SK-N-MC (cell line): ENCODE data around the gene USP7.

Experiments used
- DNase-seq: peaks from one replicate; pipeline ENCODE4 v3.0.0-alpha.2; 2011; ENCODE audit warnings: low read depth, low spot score
- H3K27ac ChIP-seq: fragments of 200-600 bp; sonication (generic); 2 replicates; pipeline ENCODE4 v1.5.1; 2016; ENCODE audit warnings: mixed run types
- H3K36me3 ChIP-seq: fragments of 200-600 bp; sonication (generic); 2 replicates; pipeline ENCODE4 v1.6.1; 2017; ENCODE audit warnings: antibody characterized with exemption, low read length, mixed read lengths; ENCODE audit not compliant: insufficient read depth
- H3K4me3 ChIP-seq: fragments of 200-600 bp; sonication (generic); 2 replicates; pipeline ENCODE4 v1.5.1; 2016
- H3K9ac ChIP-seq: fragments of 200-600 bp; sonication (generic); 2 replicates; pipeline ENCODE4 v1.8.0; 2017; ENCODE audit warnings: mixed run types, mixed read lengths; ENCODE audit not compliant: insufficient read length
- H3K9me3 ChIP-seq: fragments of 200-600 bp; sonication (generic); 2 replicates; pipeline ENCODE4 v1.6.1; 2017; ENCODE audit warnings: low read depth, mild to moderate bottlenecking, antibody characterized with exemption, low read length, moderate library complexity, mixed read lengths
- EZH2 ChIP-seq: fragments of 200-600 bp; sonication (generic); IDR thresholded peaks from one replicate; pipeline ENCODE4 v1.6.1; 2017; ENCODE audit warnings: antibody characterized with exemption
- FOXP2 ChIP-seq: optimal IDR thresholded peaks from 2 replicates; pipeline ENCODE3; 2011; ENCODE audit warnings: mild to moderate bottlenecking, moderate library complexity; ENCODE audit not compliant: insufficient read depth; ENCODE audit errors: extremely low read length, control extremely low read depth
- POLR2AphosphoS5 ChIP-seq: IDR thresholded peaks from 2 replicates; pipeline ENCODE4 v1.6.1; 2012; ENCODE audit warnings: mild to moderate bottlenecking, low read depth, low read length, borderline replicate concordance

The USP7 gene

DNA sequence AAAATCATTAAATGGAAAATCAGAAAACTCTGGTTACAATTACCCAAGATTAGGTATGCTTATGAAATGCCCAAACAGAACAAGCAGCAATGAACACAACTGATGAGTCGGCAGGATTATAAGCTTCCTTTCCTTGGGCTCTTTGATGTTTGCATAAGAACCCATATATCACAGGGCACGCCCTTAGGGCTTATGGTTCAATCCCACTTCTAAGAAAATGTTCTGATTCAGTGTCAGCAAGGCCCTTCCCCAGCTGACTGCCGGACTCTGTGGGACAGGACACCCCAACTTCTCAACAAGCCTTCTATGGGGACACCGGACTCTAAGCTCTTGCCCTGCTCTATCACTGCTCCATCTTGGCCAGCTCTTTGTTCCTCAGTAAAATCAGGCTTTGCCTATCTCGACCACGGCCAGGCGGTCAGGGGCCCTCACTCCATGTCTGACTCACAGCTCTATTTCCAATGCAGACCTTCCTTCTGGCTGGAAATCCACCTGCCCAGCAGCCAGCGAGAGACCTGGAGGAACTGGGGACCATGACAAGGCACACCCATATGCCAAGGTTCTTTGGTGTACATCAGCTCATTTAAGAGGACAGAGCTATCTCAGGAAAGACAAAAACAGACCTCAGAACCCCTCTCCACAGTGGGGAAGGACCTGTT is 54.8 kb downstream of the USP7 start:
- H3K27ac ChIP-seq = peak overlapping the region; percentile 68
- no peak overlapping the region for H3K9ac ChIP-seq
- H3K36me3 ChIP-seq = peaks cover 79% of the 10 kb centered on the region
- H3K9me3 ChIP-seq = no peaks in the 10 kb centered on the region
- no peak overlapping the region for H3K4me3 ChIP-seq
- TF ChIP-seq EZH2 (no peak), FOXP2 (no peak)
- DNase-seq = no peak

DNA sequence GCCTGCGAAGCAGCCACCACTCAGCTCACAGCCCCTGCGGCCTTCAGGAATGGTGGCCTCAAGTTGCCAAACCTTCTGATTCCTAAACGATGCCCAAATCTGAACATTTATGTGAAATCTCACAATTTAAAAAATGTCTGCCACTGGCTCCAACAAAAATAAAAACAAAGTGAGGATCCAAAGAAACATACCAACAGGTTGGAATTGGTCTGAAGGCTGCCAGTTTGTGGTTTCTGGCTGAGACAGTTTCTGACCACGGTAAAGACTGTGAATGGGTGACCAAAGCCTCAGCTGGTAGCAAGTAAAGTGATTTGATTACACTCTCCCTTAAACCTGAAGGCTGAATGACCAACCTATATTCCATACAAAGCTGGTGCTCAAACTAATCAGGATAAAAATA is 56.6 kb downstream of the USP7 start:
- 0 out of 2 replicates have a peak overlapping the region, but pooled peaks have one; percentile 37 for H3K27ac ChIP-seq
- no peak for TF ChIP-seq EZH2
- no peak overlapping the region for H3K4me3 ChIP-seq
- H3K36me3 ChIP-seq = peaks cover 93% of the 10 kb centered on the region
- DNase-seq = no peak
- no peaks in the 10 kb centered on the region for H3K9me3 ChIP-seq
- no peak overlapping the region for H3K9ac ChIP-seq

DNA sequence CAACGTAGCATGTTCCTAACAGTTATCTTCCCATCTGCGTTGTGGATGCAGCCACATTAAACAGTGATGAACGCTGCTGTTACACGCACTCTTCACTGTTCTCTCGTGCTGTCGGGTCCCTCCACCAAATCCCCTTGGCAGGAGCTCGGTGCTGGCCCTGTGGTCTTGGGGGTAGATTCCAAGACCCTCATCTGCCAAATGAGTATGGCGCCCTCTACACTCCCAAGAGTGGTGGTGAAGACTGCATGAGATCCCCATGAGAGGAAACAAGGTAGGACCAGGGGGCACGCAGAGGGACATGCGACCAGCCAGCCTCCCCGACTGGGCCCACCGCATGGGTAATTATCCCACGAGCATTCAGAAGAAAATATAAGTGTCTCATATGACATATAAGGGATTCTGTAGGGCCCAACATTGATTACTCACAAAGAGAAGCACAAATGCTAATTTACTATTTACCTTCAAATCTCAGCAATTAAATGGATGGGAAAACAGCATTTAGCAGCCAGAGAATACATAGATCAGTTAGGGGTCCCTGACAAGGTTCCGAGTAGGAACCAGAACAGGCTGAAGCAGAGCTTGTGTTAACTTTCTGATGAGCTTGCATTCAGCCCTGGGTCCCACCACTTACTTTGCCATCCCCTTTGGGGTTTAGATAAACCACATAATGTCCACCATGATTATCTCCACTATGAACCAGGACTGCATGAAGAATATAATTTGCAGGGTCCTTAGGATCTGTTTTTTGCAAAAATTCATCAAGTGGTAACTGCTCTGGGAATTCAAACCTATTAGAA is 57.7 kb downstream of the USP7 start:
- Histone ChIP-seq H3K4me3 (no peak overlapping the region), H3K36me3 (peaks cover 93% of the 10 kb centered on the region), H3K9ac (no peak overlapping the region), H3K27ac (no peak overlapping the region; the same call in 1 of the 2 replicates), H3K9me3 (no peaks in the 10 kb centered on the region)
- TF ChIP-seq FOXP2 = no peak
- TF ChIP-seq POLR2AphosphoS5 = no peak
- TF ChIP-seq EZH2 = no peak
- DNase-seq = no peak

DNA sequence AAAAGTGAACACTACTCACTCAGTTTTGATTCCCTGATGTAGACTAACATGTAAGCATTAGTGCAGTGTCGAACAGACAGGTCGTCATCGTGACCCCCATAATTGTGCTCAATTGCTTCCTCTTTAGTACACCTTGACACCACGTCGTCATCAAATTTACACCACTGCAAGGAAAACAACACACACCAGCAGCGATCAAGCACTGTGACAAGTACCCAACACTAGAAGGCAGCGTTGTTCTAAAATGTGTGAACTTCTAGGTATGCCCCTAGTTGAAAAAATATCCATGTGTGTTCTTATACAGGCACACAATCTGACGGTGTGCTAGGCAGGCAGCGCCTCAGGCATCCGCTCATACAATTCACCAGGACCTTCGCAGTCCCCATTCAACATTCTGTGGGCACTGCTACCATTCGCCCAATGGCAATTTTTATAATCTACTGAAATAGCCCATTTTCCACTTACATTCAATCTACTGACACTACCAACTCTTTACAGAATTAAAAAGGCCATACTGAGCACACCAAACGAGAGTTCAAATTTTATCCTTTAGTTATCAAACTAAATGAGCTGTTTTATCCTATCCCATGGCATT is 58.4 kb downstream of the USP7 start:
- no peak for TF ChIP-seq POLR2AphosphoS5
- no peak for TF ChIP-seq EZH2
- TF ChIP-seq FOXP2 = no peak
- DNase-seq = no peak
- H3K9me3 ChIP-seq = no peaks in the 10 kb centered on the region
- no peak overlapping the region for H3K4me3 ChIP-seq
- no peak overlapping the region for H3K9ac ChIP-seq
- peaks cover 93% of the 10 kb centered on the region for H3K36me3 ChIP-seq
- no peak overlapping the region for H3K27ac ChIP-seq

DNA sequence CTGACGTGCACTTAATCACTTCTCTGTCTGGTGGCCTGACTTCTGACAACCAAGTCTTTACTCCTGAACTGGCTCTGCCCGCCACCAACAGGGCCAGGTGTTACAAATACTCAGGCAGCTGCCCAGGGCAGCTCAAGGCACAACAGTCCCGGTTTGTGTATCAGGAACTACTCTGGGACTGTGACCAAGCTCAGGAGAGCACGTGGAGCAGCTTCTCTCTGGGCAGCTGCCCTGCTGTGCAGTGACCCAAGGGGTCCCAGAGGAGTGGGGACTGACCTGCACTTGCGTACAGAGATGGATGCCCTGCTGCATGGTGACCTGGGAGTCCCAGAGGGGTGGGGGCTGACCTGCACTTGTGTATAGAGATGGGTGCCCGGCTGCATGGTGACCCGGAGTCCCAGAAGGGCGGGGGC is 59.7 kb downstream of the USP7 start:
- TF ChIP-seq FOXP2 (no peak), EZH2 (no peak), POLR2AphosphoS5 (no peak)

DNA sequence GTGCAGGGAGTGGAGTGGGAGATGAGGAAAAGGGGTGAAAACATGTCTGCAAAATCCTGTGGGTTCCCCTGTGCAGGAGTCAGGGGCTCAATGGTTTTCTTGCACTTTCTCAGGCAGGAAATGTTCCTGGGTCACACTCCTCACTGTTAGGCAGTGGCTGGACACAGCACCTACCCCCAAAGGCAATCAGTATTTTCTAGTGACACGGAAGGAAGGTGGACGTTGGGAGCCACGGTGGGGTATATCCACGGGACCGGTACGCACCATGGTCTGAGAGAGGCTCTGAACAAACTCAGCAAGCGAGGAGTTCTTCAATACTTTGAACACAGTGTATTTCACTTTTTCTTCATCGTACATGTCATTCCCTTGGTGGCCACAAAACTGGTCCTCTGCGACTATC is 60.7 kb downstream of the USP7 start:
- no peak overlapping the region for H3K9ac ChIP-seq
- H3K27ac ChIP-seq = no peak overlapping the region
- no peak overlapping the region for H3K4me3 ChIP-seq
- H3K9me3 ChIP-seq = no peaks in the 10 kb centered on the region
- H3K36me3 ChIP-seq = peaks cover 97% of the 10 kb centered on the region
- TF ChIP-seq FOXP2 (no peak), EZH2 (no peak), POLR2AphosphoS5 (no peak)
- no peak for DNase-seq

More for the DNA sequence above, 59.7 kb downstream of the USP7 start:
- peaks cover 97% of the 10 kb centered on the region for H3K36me3 ChIP-seq
- H3K27ac ChIP-seq = no peak overlapping the region
- DNase-seq = no peak
- H3K9ac ChIP-seq = no peak overlapping the region
- H3K4me3 ChIP-seq = no peak overlapping the region
- no peaks in the 10 kb centered on the region for H3K9me3 ChIP-seq

DNA sequence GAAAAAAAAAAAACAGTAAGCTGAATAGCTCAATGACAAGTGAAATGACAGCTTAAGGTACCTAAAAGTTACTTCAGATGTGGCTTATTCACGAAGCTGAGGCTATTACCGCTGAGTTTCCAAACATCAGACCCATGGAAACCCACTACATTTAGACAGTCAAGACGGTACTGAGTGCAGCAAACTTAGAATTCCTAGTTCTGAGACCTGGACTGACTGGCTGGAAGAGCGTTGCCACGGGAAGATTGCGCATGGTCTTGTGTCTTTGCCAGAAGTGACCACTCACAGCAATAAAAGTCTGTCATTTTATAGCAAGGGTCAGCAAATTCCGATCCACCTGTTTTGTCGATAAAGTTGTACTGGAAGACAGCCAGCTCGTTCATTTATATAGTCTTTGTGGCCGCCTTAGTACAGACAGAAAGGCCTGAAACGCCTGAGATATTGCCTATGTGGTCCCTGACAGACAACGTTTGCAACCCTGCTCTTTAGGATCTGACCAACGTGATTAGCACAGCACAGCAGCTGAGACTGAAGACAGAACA is 62.3 kb downstream of the USP7 start:
- Histone ChIP-seq H3K9me3 (no peaks in the 10 kb centered on the region), H3K27ac (no peak overlapping the region), H3K4me3 (no peak overlapping the region), H3K36me3 (peaks cover 94% of the 10 kb centered on the region), H3K9ac (no peak overlapping the region)
- TF ChIP-seq FOXP2 (no peak), EZH2 (no peak)
- DNase-seq = no peak

DNA sequence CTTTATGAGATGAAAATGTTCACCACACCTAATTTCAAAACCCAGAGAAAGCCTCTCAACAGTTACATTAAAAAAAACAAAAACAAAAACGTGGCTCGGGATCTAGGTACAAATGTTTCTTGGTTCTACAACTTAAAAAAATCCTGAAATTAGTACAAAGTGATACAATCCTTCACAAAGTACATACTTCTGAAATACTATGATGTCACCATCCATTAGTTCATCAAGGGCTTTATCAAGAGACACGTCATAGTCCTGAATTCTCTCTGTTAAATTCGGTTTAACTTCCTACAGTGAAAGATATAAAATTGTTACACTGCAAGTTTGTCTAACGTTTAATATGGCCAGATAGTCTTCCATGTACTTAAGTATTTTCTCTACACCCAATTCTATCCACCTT is 63.4 kb downstream of the USP7 start:
- TF ChIP-seq POLR2AphosphoS5 (no peak), FOXP2 (no peak), EZH2 (no peak)
- H3K9ac ChIP-seq = no peak overlapping the region
- no peak for DNase-seq
- no peak overlapping the region for H3K4me3 ChIP-seq
- H3K9me3 ChIP-seq = no peaks in the 10 kb centered on the region
- no peak overlapping the region for H3K27ac ChIP-seq
- H3K36me3 ChIP-seq = peaks cover 93% of the 10 kb centered on the region
